ENCODE data around the gene SPATS2.

DNA sequence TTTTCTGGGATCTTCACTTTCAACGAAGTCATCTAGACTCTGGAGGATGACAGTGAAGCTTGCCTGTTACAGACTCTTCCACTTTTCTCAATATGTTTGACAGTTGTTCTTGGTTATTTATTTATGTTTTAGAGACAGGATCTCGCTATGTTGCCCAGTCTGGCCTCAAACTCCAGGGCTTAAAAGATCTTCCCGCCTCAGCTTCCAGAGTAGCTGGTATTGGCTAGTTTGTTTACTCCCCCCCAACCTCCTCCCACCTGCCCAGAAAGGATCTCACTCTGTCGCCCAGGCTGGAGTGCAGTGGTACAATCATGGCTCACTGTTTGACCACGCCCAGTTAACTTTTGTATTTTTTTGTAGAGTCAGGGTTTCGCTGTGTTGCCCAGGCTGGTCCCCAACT lies 3.3 kb downstream of the SPATS2 start:
- no peak for TF ChIP-seq POLR2A (IDR thresholded peaks at IDR 0.05)
- TF ChIP-seq, protein P1, sequence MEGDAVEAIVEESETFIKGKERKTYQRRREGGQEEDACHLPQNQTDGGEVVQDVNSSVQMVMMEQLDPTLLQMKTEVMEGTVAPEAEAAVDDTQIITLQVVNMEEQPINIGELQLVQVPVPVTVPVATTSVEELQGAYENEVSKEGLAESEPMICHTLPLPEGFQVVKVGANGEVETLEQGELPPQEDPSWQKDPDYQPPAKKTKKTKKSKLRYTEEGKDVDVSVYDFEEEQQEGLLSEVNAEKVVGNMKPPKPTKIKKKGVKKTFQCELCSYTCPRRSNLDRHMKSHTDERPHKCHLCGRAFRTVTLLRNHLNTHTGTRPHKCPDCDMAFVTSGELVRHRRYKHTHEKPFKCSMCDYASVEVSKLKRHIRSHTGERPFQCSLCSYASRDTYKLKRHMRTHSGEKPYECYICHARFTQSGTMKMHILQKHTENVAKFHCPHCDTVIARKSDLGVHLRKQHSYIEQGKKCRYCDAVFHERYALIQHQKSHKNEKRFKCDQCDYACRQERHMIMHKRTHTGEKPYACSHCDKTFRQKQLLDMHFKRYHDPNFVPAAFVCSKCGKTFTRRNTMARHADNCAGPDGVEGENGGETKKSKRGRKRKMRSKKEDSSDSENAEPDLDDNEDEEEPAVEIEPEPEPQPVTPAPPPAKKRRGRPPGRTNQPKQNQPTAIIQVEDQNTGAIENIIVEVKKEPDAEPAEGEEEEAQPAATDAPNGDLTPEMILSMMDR (IDR thresholded peaks at IDR 0.05): no peak

All from testis (tissue), 2 donors.